HCT116 (cell line): ENCODE results near the gene VAMP2. TPM values are rescaled to one million over a fixed set of nuclear protein-coding genes. Genes with fewer than 3 reads are reported as not detected.

Source experiments
- ATAC-seq: fragments of 200-7000 bp; cut with Tn5 transposase; 2 replicates; pipeline ENCODE4 v1.9.1; 2020; ENCODE audit warnings: mild to moderate bottlenecking, moderate library complexity
- BruUV-seq: library from RNA; stranded (reverse); fragments of 400-500 nt; replicated peaks from 2 replicates; lab custom pipeline; 2021; lab: Mats Ljungman, UMichigan
- CTCF ChIA-PET: fragments of 300-600 bp; sonication (Branson Sonifier 250); formaldehyde crosslinking; loops from one replicate; lab custom pipeline; 2021; ENCODE audit warnings: antibody characterized with exemption; lab: Charles Lee
- POLR2A ChIA-PET: fragments of 300-600, 350-600 bp; sonication (Branson Sonifier 250); formaldehyde crosslinking; loops from one replicate; lab custom pipeline; 2021; ENCODE audit warnings: antibody characterized with exemption; lab: Charles Lee
- RAD21 ChIA-PET, 2 experiments: fragments of 300-600 bp; sonication (Branson Sonifier 250); formaldehyde crosslinking; loops; one replicate each; lab custom pipeline; 2023; ENCODE audit warnings: low total read pairs in 2 of 2; ENCODE audit not compliant: uncharacterized antibody in 2 of 2, unreplicated experiment in 2 of 2, low non-redundant PET in 1 of 2; lab: Charles Lee
- DNase-seq: peaks from one replicate; pipeline ENCODE4 v3.0.0-alpha.2; 2010; ENCODE audit warnings: low read depth, low spot score
- H2AFZ ChIP-seq: fragments of 200-600 bp; shearing (Covaris generic), sonication (generic); 2 replicates; pipeline ENCODE4 v1.6.1; 2017; ENCODE audit warnings: low read depth, mixed run types, mixed read lengths, antibody characterized with exemption, low read length; ENCODE audit not compliant: poor library complexity, severe bottlenecking
- H3K27ac ChIP-seq: 2 replicates; pipeline ENCODE4 v1.5.1; 2012; ENCODE audit warnings: low read depth, low read length
- H3K27me3 ChIP-seq: fragments of 200-600 bp; sonication (generic); 2 replicates; pipeline ENCODE4 v1.6.1; 2016; ENCODE audit warnings: mixed run types, low read length, mixed read lengths; ENCODE audit not compliant: insufficient read depth
- H3K36me3 ChIP-seq, 2 experiments: fragments of 200-500 bp in 1 of 2; fragments of 200-600 bp in 1 of 2; sonication (Bioruptor generic) in 1 of 2; sonication (generic) in 1 of 2; 2 replicates each; pipeline versions ENCODE4 v1.5.1 to v1.6.1; 2014 to 2016; ENCODE audit warnings: low read length in 2 of 2, inconsistent platforms in 1 of 2, mixed read lengths in 1 of 2, mixed run types in 1 of 2; ENCODE audit not compliant: insufficient read depth in 2 of 2, control insufficient read depth in 1 of 2
- H3K4me1 ChIP-seq, 2 experiments: fragments of 200-600 bp in 1 of 2; sonication (generic) in 1 of 2; 2 replicates each; pipeline versions ENCODE4 v1.5.1 to v1.6.1; 2012 to 2017; ENCODE audit warnings: low read length in 2 of 2, inconsistent platforms in 1 of 2, mild to moderate bottlenecking in 1 of 2, mixed read lengths in 1 of 2, mixed run types in 1 of 2, moderate library complexity in 1 of 2; ENCODE audit not compliant: insufficient read depth in 2 of 2, control insufficient read depth in 1 of 2
- H3K4me2 ChIP-seq: fragments of 200-600 bp; sonication (generic); 2 replicates; pipeline ENCODE4 v1.6.1; 2017; ENCODE audit warnings: mixed run types, low read length, mixed read lengths
- H3K4me3 ChIP-seq, 2 experiments: fragments of 200-600 bp in 1 of 2; sonication (generic) in 1 of 2; replicated peaks in 1 of 2; 2 replicates each; pipeline ENCODE4 v1.5.1; 2011 to 2016; ENCODE audit warnings: low read length in 2 of 2, control low read depth in 1 of 2, low read depth in 1 of 2, mild to moderate bottlenecking in 1 of 2, mixed read lengths in 1 of 2, mixed run types in 1 of 2
- H3K79me2 ChIP-seq: fragments of 200-600 bp; sonication (generic); 2 replicates; pipeline ENCODE4 v1.6.1; 2017; ENCODE audit warnings: mild to moderate bottlenecking, mixed run types, low read length, moderate library complexity, mixed read lengths; ENCODE audit not compliant: insufficient read depth
- H3K9ac ChIP-seq: fragments of 200-600 bp; sonication (generic); 2 replicates; pipeline ENCODE4 v1.6.1; 2016; ENCODE audit warnings: low read length, mixed read lengths
- H3K9me2 ChIP-seq: fragments of 200-600 bp; sonication (generic), shearing (Covaris generic); 2 replicates; pipeline ENCODE4 v1.6.1; 2017; ENCODE audit warnings: mixed run types, mild to moderate bottlenecking, moderate library complexity; ENCODE audit not compliant: insufficient read depth
- H3K9me3 ChIP-seq, 2 experiments: fragments of 200-500 bp in 1 of 2; fragments of 200-600 bp in 1 of 2; sonication (Bioruptor generic) in 1 of 2; sonication (generic) in 1 of 2; 2 replicates each; pipeline ENCODE4 v1.6.1; 2014 to 2017; ENCODE audit warnings: low read length in 2 of 2, mixed read lengths in 2 of 2, inconsistent platforms in 1 of 2, low read depth in 1 of 2, mild to moderate bottlenecking in 1 of 2, mixed run types in 1 of 2, moderate library complexity in 1 of 2; ENCODE audit not compliant: control insufficient read depth in 1 of 2, insufficient read depth in 1 of 2
- H4K20me1 ChIP-seq: fragments of 200-600 bp; sonication (generic), shearing (Covaris generic); 2 replicates; pipeline ENCODE4 v1.6.1; 2017; ENCODE audit warnings: mixed run types, mild to moderate bottlenecking, moderate library complexity; ENCODE audit not compliant: insufficient read depth
- CBX3 ChIP-seq: IDR thresholded peaks from 2 replicates; pipeline ENCODE4 v1.6.1; 2012; ENCODE audit warnings: low read depth
- CEBPB ChIP-seq: IDR thresholded peaks from 2 replicates; pipeline ENCODE4 v1.6.1; 2012; ENCODE audit warnings: low read depth
- EZH2 ChIP-seq: fragments of 200-600 bp; sonication (generic); IDR thresholded peaks from 2 replicates; pipeline ENCODE4 v1.6.1; 2017; ENCODE audit warnings: antibody characterized with exemption, mixed run types
- EZH2phosphoT487 ChIP-seq: fragments of 200-600 bp; IDR thresholded peaks from 2 replicates; pipeline ENCODE4 v1.6.1; 2018; ENCODE audit warnings: antibody characterized with exemption, borderline replicate concordance
- FOSL1 ChIP-seq: IDR thresholded peaks from 2 replicates; pipeline ENCODE4 v1.6.1; 2012; ENCODE audit warnings: low read depth
- JUND ChIP-seq: IDR thresholded peaks from 2 replicates; pipeline ENCODE4 v1.6.1; 2012
- SIN3A ChIP-seq: IDR thresholded peaks from 2 replicates; pipeline ENCODE4 v1.6.1; 2012; ENCODE audit warnings: low read depth
- SP1 ChIP-seq: IDR thresholded peaks from 2 replicates; pipeline ENCODE4 v1.6.1; 2012; ENCODE audit warnings: low read depth
- SRF ChIP-seq: IDR thresholded peaks from 2 replicates; pipeline ENCODE4 v1.6.1; 2012; ENCODE audit warnings: low read depth
- TCF7L2 ChIP-seq: IDR thresholded peaks from 2 replicates; pipeline ENCODE4 v1.7.0; 2011; ENCODE audit warnings: borderline replicate concordance, inconsistent platforms; ENCODE audit not compliant: insufficient read depth, insufficient read length; ENCODE audit errors: extremely low read depth
- YY1 ChIP-seq: IDR thresholded peaks from 2 replicates; pipeline ENCODE4 v1.6.1; 2011; ENCODE audit warnings: low read length, low read depth, moderate library complexity, mild to moderate bottlenecking; ENCODE audit not compliant: insufficient replicate concordance; ENCODE audit errors: extremely low read depth
- ZFX ChIP-seq: fragments of 450-650 bp; IDR thresholded peaks from 2 replicates; pipeline ENCODE4 v1.6.1; 2017
- ZNF274 ChIP-seq: fragments of 200-500 bp; sonication (Bioruptor generic); IDR thresholded peaks from 2 replicates; pipeline ENCODE4 v1.6.1; 2014; ENCODE audit warnings: mild to moderate bottlenecking, low read depth, low read length, inconsistent platforms
- intact Hi-C: fragments of 100-400 bp; cut with micrococcal nuclease; formaldehyde crosslinking; loops from 2 replicates; pipeline ENCODE4 v1.10.0; 2022
- total RNA-seq: library from RNA; stranded (reverse); gene quantifications from one replicate; pipeline ENCODE4 v1.2.1, GENCODE V29; 2021; ENCODE audit not compliant: unreplicated experiment
- TF ChIP-seq, protein P1 (sequence below): IDR thresholded peaks from 2 replicates; pipeline ENCODE4 v1.6.1; 2011; ENCODE audit warnings: mild to moderate bottlenecking, low read length, moderate library complexity; ENCODE audit not compliant: insufficient replicate concordance; ENCODE audit errors: extremely low read depth
- TF ChIP-seq, protein P2 (sequence below): IDR thresholded peaks from 2 replicates; pipeline ENCODE4 v1.6.1; 2012; ENCODE audit warnings: low read depth
- TF ChIP-seq, protein P3 (sequence below): IDR thresholded peaks from 2 replicates; pipeline ENCODE4 v1.6.1; 2012
- TF ChIP-seq, protein P4 (sequence below): IDR thresholded peaks from 2 replicates; pipeline ENCODE4 v1.6.1; 2012
- TF ChIP-seq, protein P5 (sequence below), 3 experiments: fragments of 200-600 bp in 1 of 3; sonication (generic) in 1 of 3; IDR thresholded peaks in 2 of 3; conservative IDR thresholded peaks in 1 of 3; 2 replicates each; pipeline ENCODE4 v1.5.1; 2012 to 2017; ENCODE audit warnings: low read depth in 2 of 3, low read length in 2 of 3, antibody characterized with exemption in 1 of 3, borderline replicate concordance in 1 of 3, control low read depth in 1 of 3, mild to moderate bottlenecking in 1 of 3, mixed read lengths in 1 of 3, mixed run types in 1 of 3, moderate library complexity in 1 of 3; ENCODE audit not compliant: insufficient read depth in 1 of 3

VAMP2 gene
- total RNA-seq, 1 experiment from 2014 or later = 35.9 TPM

DNA sequence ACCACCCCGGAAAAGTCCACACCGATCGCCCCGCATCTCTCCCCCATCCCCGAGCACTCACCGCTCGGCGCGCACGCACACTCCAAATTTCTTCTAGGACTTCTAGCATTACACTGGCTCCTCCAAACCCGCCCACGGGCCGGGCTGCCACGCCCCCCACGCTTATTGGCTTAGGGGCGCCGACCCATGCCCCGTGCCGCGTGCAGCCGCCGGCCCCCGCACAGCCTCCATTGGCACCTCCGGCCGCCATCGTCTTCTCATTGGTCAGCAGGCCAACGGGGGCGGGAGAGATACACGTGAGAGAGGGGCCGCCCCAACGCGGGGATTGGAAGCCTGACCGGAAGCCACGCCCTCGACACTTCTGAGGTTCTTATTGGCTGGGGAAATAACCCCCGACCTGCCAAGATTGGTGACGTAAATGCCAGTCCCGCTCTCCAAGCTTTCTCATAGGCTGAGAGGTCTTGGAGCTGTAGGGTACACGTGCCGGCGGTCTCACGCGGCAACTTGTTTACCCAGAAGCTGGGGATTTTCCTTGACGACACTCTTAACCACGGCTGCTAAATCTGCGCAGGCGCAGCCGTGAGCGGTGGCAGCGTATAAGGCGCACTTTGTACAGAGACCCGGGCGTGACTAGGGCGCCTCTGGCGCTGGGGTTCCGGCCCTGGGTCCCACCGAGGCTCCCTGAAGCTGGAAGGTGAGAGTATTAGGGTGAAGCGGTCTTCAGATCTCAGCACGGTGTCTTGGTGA lies 6.3 kb downstream of the VAMP2 start:
- no peaks in the 10 kb centered on the region for H3K9me2 ChIP-seq
- CTCF ChIA-PET = interaction anchor here (0.7 to 2.4 kb wide), 7 partner anchors 17 to 96 kb away, joined by 3 to 8 read pairs (median 4); no protein-coding TSS in a partner anchor
- no peak overlapping the region for H2AFZ ChIP-seq
- H3K9me3 ChIP-seq = no peaks in the 10 kb centered on the region
- peaks cover 4 to 10% of the 10 kb centered on the region in 2 experiments; a peak in 3 of 4 replicates for H3K36me3 ChIP-seq
- RAD21 ChIA-PET = interaction anchor here in 1 of 2 experiments (1.1 kb wide), 1 partner anchor 17 kb away, joined by 3 read pairs; no protein-coding TSS in a partner anchor
- H3K9ac ChIP-seq = peak overlapping the region; percentile 99
- peak overlapping the region; percentile 87 to 95 for H3K4me3 ChIP-seq
- BruUV-seq = no TSS peak
- H3K27ac ChIP-seq = peak overlapping the region; percentile 72
- no peaks in the 10 kb centered on the region for H3K27me3 ChIP-seq
- ATAC-seq (peak; percentile 66), DNase-seq (peak; percentile 100)
- peaks cover 49 to 94% of the 10 kb centered on the region in 2 experiments for H3K4me1 ChIP-seq
- H4K20me1 ChIP-seq = no peaks in the 10 kb centered on the region
- peaks cover 61% of the 10 kb centered on the region for H3K79me2 ChIP-seq
- POLR2A ChIA-PET = interaction anchor here (0.6 to 9.4 kb wide), 11 partner anchors 16 to 92 kb away, joined by 3 to 95 read pairs (median 4); partner anchors contain the start of genes ALOXE3, AURKB and CTC1
- peak overlapping the region; percentile 100 for H3K4me2 ChIP-seq
- intact Hi-C loops = loop anchor here (1.0 to 2.0 kb wide), 2 partner anchors 17 to 36 kb away; no protein-coding TSS in a partner anchor
- TF ChIP-seq YY1 (peak; percentile 50), SRF (no peak), ZNF274 (no peak), SP1 (peak; percentile 100), SIN3A (peak; percentile 93), FOSL1 (no peak), ZFX (0 out of 2 replicates have a peak, but pooled peaks have one; percentile 9), JUND (no peak), EZH2 (no peak), CEBPB (no peak), EZH2phosphoT487 (no peak), TCF7L2 (peak; percentile 47), CBX3 (no peak)
- TF ChIP-seq, protein P1, sequence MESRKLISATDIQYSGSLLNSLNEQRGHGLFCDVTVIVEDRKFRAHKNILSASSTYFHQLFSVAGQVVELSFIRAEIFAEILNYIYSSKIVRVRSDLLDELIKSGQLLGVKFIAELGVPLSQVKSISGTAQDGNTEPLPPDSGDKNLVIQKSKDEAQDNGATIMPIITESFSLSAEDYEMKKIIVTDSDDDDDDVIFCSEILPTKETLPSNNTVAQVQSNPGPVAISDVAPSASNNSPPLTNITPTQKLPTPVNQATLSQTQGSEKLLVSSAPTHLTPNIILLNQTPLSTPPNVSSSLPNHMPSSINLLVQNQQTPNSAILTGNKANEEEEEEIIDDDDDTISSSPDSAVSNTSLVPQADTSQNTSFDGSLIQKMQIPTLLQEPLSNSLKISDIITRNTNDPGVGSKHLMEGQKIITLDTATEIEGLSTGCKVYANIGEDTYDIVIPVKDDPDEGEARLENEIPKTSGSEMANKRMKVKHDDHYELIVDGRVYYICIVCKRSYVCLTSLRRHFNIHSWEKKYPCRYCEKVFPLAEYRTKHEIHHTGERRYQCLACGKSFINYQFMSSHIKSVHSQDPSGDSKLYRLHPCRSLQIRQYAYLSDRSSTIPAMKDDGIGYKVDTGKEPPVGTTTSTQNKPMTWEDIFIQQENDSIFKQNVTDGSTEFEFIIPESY = no peak
- TF ChIP-seq, protein P2, sequence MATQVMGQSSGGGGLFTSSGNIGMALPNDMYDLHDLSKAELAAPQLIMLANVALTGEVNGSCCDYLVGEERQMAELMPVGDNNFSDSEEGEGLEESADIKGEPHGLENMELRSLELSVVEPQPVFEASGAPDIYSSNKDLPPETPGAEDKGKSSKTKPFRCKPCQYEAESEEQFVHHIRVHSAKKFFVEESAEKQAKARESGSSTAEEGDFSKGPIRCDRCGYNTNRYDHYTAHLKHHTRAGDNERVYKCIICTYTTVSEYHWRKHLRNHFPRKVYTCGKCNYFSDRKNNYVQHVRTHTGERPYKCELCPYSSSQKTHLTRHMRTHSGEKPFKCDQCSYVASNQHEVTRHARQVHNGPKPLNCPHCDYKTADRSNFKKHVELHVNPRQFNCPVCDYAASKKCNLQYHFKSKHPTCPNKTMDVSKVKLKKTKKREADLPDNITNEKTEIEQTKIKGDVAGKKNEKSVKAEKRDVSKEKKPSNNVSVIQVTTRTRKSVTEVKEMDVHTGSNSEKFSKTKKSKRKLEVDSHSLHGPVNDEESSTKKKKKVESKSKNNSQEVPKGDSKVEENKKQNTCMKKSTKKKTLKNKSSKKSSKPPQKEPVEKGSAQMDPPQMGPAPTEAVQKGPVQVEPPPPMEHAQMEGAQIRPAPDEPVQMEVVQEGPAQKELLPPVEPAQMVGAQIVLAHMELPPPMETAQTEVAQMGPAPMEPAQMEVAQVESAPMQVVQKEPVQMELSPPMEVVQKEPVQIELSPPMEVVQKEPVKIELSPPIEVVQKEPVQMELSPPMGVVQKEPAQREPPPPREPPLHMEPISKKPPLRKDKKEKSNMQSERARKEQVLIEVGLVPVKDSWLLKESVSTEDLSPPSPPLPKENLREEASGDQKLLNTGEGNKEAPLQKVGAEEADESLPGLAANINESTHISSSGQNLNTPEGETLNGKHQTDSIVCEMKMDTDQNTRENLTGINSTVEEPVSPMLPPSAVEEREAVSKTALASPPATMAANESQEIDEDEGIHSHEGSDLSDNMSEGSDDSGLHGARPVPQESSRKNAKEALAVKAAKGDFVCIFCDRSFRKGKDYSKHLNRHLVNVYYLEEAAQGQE = no peak
- TF ChIP-seq, protein P3, sequence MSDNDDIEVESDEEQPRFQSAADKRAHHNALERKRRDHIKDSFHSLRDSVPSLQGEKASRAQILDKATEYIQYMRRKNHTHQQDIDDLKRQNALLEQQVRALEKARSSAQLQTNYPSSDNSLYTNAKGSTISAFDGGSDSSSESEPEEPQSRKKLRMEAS = peak; percentile 99
- TF ChIP-seq, protein P4, sequence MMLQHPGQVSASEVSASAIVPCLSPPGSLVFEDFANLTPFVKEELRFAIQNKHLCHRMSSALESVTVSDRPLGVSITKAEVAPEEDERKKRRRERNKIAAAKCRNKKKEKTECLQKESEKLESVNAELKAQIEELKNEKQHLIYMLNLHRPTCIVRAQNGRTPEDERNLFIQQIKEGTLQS = no peak
- TF ChIP-seq, protein P5, sequence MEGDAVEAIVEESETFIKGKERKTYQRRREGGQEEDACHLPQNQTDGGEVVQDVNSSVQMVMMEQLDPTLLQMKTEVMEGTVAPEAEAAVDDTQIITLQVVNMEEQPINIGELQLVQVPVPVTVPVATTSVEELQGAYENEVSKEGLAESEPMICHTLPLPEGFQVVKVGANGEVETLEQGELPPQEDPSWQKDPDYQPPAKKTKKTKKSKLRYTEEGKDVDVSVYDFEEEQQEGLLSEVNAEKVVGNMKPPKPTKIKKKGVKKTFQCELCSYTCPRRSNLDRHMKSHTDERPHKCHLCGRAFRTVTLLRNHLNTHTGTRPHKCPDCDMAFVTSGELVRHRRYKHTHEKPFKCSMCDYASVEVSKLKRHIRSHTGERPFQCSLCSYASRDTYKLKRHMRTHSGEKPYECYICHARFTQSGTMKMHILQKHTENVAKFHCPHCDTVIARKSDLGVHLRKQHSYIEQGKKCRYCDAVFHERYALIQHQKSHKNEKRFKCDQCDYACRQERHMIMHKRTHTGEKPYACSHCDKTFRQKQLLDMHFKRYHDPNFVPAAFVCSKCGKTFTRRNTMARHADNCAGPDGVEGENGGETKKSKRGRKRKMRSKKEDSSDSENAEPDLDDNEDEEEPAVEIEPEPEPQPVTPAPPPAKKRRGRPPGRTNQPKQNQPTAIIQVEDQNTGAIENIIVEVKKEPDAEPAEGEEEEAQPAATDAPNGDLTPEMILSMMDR (IDR thresholded peaks at IDR 0.05 in 2 of 3, conservative IDR thresholded peaks at IDR 0.05 in 1 of 3; ENCODE audit: borderline replicate concordance in 1 of 3, insufficient read depth in 1 of 3, low read depth in 2 of 3, low read length in 2 of 3) = no peak
